K562 (cell line): ENCODE measurements around the gene CPM. TPM values are rescaled to one million over a fixed set of nuclear protein-coding genes. Genes with fewer than 3 reads are reported as not detected.

Experiments used
- CBFA2T2 ChIP-seq: fragments of 450-650 bp; conservative IDR thresholded peaks from 2 replicates; pipeline ENCODE4 v1.6.1; 2017; ENCODE audit warnings: mild to moderate bottlenecking
- DDX20 ChIP-seq: fragments of 450-650 bp; IDR thresholded peaks from 2 replicates; pipeline ENCODE4 v1.6.1; 2016; ENCODE audit warnings: missing genetic modification characterization, low read depth, mild to moderate bottlenecking, missing compliant biosample characterization, moderate library complexity
- HNRNPLL ChIP-seq: fragments of 200-400 bp; formaldehyde crosslinking; IDR thresholded peaks from 2 replicates; pipeline ENCODE4 v1.6.1; 2017; ENCODE audit warnings: low read length, low read depth, mild to moderate bottlenecking; ENCODE audit not compliant: poor library complexity, severe bottlenecking
- polyA plus RNA-seq, 8 experiments: library from polyadenylated mRNA; depleted of rRNA in 4 of 8; stranded (reverse) in 5 of 8; unstranded in 3 of 8; fragments of >200 nt; fragmentation: Nextera tagmentation in 2 of 8; fragmentation: Illumina TruSeq in 1 of 8; extraction: Ambion mirVana in 2 of 8; extraction: Trizol in 1 of 8; gene quantifications; 2 replicates each; pipeline versions ENCODE4 v1.2.1 to v1.2.3, GENCODE V29; 2011 to 2014; ENCODE audit warnings: inconsistent platforms in 1 of 8, missing spikeins in 1 of 8
- total RNA-seq, 7 experiments: library from RNA; depleted of rRNA in 6 of 7; stranded (reverse); fragments of >200 nt in 6 of 7; fragmentation: Illumina TruSeq in 2 of 7; extraction: Trizol in 2 of 7; gene quantifications; 2 replicates each; pipeline versions ENCODE4 v1.2.1 to v1.2.3, GENCODE V29; 2011 to 2021; ENCODE audit warnings: low replicate concordance in 1 of 7
- TF ChIP-seq, protein P1 (sequence below), 3 experiments: fragments of 200-800 bp in 1 of 3; fragments of 250-450 bp in 1 of 3; fragments of 450-650 bp in 1 of 3; sonication (Bioruptor Pico) in 1 of 3; sonication (Bioruptor generic) in 1 of 3; formaldehyde crosslinking in 1 of 3; IDR thresholded peaks; 2 replicates each; pipeline versions ENCODE4 v1.6.1 to v1.8.0; 2016 to 2022; ENCODE audit warnings: mild to moderate bottlenecking in 2 of 3, missing genetic modification characterization in 2 of 3, missing compliant biosample characterization in 1 of 3, moderate library complexity in 1 of 3

Gene CPM
- total and polyA plus RNA-seq, 9 of the 15 experiments (the other 6 are each of a cell fraction or from before 2014, with no cell fraction given) = 0.31 TPM; not detected in 8

DNA sequence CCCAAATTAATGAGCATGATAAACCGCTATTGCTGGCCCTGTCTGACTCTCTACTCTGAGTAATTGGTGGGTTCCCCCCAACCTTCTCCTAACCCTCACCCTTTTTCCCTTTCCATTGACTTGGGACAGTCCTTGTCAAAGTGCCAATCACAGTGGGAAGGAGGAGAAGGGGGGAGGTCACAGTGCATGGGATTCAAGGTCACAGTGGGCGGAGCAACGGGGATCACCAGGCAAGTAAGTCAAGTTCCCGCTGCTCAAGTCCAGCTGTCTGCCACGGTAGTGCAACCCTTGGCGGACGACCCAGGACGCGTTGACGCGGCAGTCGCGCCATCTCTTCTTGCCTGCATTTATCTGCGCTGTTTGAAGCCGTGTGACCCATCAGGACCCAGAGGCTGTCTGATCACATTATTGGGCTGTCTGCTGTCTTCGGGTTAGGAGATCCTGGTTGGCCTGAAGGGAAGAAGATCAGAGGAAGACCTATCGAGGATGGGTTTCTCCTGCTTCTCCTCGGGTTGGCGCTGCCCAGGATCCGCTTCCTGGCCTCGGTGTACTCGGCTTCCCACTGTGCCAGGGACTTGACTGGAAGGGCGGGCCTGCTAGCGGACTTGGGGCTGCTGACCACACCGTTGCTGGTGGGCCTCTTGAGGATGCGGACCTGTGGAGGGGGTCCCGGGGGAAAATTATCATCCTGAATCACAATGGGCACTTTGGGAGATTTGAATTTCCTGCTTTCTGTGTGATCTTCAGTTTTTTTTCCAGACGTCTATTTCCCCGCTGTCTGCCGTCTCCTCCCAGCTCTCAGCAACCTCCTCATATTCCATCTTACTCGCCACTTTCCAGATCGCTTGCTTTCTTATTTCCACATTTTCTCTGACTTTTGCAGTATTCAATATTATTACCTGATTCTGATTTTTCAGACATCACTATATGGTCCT lies 128.0 kb downstream of the CPM start (continued):
- no peak for TF ChIP-seq DDX20 (tag)
- TF ChIP-seq HNRNPLL = peak; percentile 26
- TF ChIP-seq CBFA2T2 = 0 out of 2 replicates have a peak, but pooled peaks have one; percentile 5
- TF ChIP-seq, protein P1, sequence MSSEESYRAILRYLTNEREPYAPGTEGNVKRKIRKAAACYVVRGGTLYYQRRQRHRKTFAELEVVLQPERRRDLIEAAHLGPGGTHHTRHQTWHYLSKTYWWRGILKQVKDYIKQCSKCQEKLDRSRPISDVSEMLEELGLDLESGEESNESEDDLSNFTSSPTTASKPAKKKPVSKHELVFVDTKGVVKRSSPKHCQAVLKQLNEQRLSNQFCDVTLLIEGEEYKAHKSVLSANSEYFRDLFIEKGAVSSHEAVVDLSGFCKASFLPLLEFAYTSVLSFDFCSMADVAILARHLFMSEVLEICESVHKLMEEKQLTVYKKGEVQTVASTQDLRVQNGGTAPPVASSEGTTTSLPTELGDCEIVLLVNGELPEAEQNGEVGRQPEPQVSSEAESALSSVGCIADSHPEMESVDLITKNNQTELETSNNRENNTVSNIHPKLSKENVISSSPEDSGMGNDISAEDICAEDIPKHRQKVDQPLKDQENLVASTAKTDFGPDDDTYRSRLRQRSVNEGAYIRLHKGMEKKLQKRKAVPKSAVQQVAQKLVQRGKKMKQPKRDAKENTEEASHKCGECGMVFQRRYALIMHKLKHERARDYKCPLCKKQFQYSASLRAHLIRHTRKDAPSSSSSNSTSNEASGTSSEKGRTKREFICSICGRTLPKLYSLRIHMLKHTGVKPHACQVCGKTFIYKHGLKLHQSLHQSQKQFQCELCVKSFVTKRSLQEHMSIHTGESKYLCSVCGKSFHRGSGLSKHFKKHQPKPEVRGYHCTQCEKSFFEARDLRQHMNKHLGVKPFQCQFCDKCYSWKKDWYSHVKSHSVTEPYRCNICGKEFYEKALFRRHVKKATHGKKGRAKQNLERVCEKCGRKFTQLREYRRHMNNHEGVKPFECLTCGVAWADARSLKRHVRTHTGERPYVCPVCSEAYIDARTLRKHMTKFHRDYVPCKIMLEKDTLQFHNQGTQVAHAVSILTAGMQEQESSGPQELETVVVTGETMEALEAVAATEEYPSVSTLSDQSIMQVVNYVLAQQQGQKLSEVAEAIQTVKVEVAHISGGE (CRISPR knock-in tag; IDR thresholded peaks at IDR 0.05) = no peak
